ENCODE results near the gene MYO10.

MYO10 gene

DNA sequence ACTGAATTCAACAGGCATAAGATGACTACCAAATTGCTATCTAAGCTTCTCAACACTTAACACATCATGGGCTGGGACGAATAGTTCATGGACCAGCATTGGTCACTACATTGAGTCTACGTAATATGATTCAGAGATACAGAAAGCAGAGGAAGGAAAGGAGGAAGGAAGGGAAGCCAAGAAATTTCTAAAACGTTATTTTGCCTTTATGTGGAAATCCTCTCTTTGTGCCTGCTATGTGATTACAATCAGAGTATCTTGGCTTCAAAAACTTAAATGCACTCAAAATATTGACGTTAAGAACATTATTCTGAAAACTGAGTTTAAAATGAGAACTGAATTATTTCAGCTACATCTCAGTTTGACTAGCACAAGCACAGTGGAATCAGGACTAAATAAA lies 231.1 kb downstream of the MYO10 start:
- Histone ChIP-seq H3K4me1 (ENCODE audit: low read length) (no peaks in the 10 kb centered on the region), H3K27ac (ENCODE audit: low read length) (no peak overlapping the region)

DNA sequence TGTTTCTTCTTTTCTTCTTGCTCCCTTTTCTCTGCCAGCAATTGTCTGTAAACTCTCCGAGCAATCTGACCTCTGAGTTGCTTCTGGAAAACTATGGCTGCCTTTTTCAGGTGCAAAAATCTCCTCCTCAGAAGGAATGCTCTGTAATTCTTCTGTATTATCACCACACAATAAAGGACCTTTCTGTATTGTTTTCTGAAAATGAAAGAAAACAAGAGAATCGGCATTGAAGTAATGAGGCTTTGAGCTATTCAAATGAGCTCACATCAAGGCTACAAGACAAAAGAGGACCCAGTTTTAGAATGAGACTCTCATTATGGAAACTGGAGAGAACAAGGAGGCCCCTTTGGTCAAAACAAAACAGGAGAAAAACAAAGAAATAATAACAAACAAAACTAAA lies 233.1 kb downstream of the MYO10 start:
- TF ChIP-seq EZH2phosphoT487 (IDR thresholded peaks at IDR 0.05; ENCODE audit: low read depth), result no peak
- TF ChIP-seq, protein P1, sequence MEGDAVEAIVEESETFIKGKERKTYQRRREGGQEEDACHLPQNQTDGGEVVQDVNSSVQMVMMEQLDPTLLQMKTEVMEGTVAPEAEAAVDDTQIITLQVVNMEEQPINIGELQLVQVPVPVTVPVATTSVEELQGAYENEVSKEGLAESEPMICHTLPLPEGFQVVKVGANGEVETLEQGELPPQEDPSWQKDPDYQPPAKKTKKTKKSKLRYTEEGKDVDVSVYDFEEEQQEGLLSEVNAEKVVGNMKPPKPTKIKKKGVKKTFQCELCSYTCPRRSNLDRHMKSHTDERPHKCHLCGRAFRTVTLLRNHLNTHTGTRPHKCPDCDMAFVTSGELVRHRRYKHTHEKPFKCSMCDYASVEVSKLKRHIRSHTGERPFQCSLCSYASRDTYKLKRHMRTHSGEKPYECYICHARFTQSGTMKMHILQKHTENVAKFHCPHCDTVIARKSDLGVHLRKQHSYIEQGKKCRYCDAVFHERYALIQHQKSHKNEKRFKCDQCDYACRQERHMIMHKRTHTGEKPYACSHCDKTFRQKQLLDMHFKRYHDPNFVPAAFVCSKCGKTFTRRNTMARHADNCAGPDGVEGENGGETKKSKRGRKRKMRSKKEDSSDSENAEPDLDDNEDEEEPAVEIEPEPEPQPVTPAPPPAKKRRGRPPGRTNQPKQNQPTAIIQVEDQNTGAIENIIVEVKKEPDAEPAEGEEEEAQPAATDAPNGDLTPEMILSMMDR (IDR thresholded peaks at IDR 0.05; ENCODE audit: low read depth, low read length), result no peak
- Histone ChIP-seq H3K27me3 (ENCODE audit: low read depth, low read length) (no peaks in the 10 kb centered on the region), H3K4me1 (ENCODE audit: low read length) (no peaks in the 10 kb centered on the region), H3K9me3 (ENCODE audit: insufficient read depth, low read length) (no peaks in the 10 kb centered on the region), H3K36me3 (replicated peaks; ENCODE audit: low read depth, low read length) (no peaks in the 10 kb centered on the region), H4K20me1 (ENCODE audit: insufficient read depth, low read length) (no peaks in the 10 kb centered on the region), H3K79me2 (ENCODE audit: low read length) (no peaks in the 10 kb centered on the region), H3K4me3 (ENCODE audit: low read length) (no peak overlapping the region), H3K9ac (ENCODE audit: low read length) (no peak overlapping the region), H3K4me2 (ENCODE audit: low read length) (no peak overlapping the region), H2AFZ (ENCODE audit: low read depth, low read length) (no peak overlapping the region), H3K27ac (ENCODE audit: low read length) (no peak overlapping the region)

More for the DNA sequence above, 231.1 kb downstream of the MYO10 start:
- H4K20me1 ChIP-seq (ENCODE audit: insufficient read depth, low read length), result no peaks in the 10 kb centered on the region
- H3K79me2 ChIP-seq (ENCODE audit: low read length), result no peaks in the 10 kb centered on the region
- H3K4me2 ChIP-seq (ENCODE audit: low read length), result no peak overlapping the region
- no peak overlapping the region for H3K4me3 ChIP-seq (ENCODE audit: low read length)
- H3K9ac ChIP-seq (ENCODE audit: low read length), result no peak overlapping the region
- no peaks in the 10 kb centered on the region for H3K27me3 ChIP-seq (ENCODE audit: low read depth, low read length)
- no peak overlapping the region for H2AFZ ChIP-seq (ENCODE audit: low read depth, low read length)
- H3K9me3 ChIP-seq (ENCODE audit: insufficient read depth, low read length), result no peaks in the 10 kb centered on the region
- H3K36me3 ChIP-seq (replicated peaks; ENCODE audit: low read depth, low read length), result no peaks in the 10 kb centered on the region
- TF ChIP-seq, protein P1 (IDR thresholded peaks at IDR 0.05; ENCODE audit: low read depth, low read length), result no peak
- no peak for TF ChIP-seq EZH2phosphoT487 (IDR thresholded peaks at IDR 0.05; ENCODE audit: low read depth)

DNA sequence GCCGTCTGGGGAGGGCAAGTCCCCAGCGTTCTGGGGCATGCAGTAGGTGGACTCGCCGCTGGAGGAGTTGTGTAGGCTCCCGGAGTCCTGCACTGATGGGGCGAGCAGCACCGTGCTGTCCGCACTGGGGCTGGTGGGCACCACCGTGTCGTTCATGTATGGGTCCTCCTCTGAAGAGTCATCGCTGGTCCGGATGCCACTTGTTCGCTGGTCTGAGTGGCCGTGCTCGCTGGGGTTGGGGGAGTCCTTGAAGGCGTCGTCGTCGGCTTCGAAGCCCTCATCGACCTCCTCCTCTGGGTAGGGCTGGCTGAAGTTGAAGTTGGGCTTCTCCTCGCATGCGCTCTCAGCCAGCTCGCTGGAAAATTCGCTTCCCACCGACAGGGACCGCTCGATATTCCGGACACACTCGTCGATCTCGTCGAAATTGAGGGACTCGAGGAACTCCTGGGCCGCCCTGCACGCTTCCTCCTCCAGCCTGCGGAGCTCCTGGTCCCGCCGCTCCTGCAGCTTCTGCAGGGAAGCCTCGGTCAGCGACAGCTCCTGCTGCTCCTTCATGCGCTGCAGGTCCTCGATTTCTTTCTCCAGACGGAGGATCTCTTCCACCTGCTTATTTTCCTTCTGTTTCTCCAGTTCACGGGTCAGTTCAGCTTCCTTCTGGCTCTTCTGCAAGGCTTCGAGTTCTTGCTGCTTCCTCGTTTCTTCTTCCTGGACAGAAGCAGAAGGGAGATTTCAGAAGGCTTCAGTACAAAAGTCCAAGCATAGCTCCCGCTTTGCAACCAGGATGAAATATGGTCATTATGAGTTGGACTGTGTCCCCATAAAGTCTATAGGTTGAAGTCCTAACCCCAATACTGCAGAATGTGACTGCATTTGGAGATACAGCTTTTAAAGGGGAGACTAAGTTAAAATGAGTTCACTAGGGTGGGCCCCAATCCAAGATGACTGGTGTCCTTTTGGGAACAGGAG lies 234.7 kb downstream of the MYO10 start:
- no peak overlapping the region for H3K4me3 ChIP-seq (ENCODE audit: low read length)
- H4K20me1 ChIP-seq (ENCODE audit: insufficient read depth, low read length), result no peaks in the 10 kb centered on the region
- H2AFZ ChIP-seq (ENCODE audit: low read depth, low read length), result no peak overlapping the region
- no peak overlapping the region for H3K9ac ChIP-seq (ENCODE audit: low read length)
- no peaks in the 10 kb centered on the region for H3K36me3 ChIP-seq (replicated peaks; ENCODE audit: low read depth, low read length)
- H3K9me3 ChIP-seq (ENCODE audit: insufficient read depth, low read length), result no peaks in the 10 kb centered on the region
- H3K79me2 ChIP-seq (ENCODE audit: low read length), result no peaks in the 10 kb centered on the region
- no peak for TF ChIP-seq EZH2phosphoT487 (IDR thresholded peaks at IDR 0.05; ENCODE audit: low read depth)
- TF ChIP-seq, protein P1 (IDR thresholded peaks at IDR 0.05; ENCODE audit: low read depth, low read length), result no peak
- H3K4me2 ChIP-seq (ENCODE audit: low read length), result no peak overlapping the region
- H3K4me1 ChIP-seq (ENCODE audit: low read length), result no peaks in the 10 kb centered on the region
- no peaks in the 10 kb centered on the region for H3K27me3 ChIP-seq (ENCODE audit: low read depth, low read length)
- H3K27ac ChIP-seq (ENCODE audit: low read length), result no peak overlapping the region

DNA sequence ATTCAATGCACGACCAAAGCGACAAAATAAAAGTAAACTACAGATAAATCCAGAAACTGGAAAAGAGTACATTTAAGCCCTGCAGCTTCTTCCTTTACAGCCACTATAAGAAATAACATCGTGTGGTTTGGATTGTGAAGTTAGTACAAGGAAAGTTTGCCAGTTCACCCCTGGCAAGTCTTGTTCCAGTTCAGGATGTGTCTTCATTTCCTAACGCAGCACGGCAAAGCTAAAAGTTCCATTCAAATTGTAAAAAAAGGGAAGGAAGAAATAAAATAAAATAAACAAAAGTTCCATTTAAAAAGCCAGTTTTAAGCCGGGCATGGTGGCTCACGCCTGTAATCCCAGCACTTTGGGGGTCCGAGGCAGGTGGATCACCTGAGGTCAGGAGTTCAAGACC lies 236.0 kb downstream of the MYO10 start:
- no peak for TF ChIP-seq EZH2phosphoT487 (IDR thresholded peaks at IDR 0.05; ENCODE audit: low read depth)
- TF ChIP-seq, protein P1 (IDR thresholded peaks at IDR 0.05; ENCODE audit: low read depth, low read length), result no peak
- no peak overlapping the region for H2AFZ ChIP-seq (ENCODE audit: low read depth, low read length)
- no peak overlapping the region for H3K9ac ChIP-seq (ENCODE audit: low read length)
- H3K4me2 ChIP-seq (ENCODE audit: low read length), result no peak overlapping the region
- no peaks in the 10 kb centered on the region for H3K27me3 ChIP-seq (ENCODE audit: low read depth, low read length)
- no peaks in the 10 kb centered on the region for H4K20me1 ChIP-seq (ENCODE audit: insufficient read depth, low read length)
- no peaks in the 10 kb centered on the region for H3K79me2 ChIP-seq (ENCODE audit: low read length)
- no peak overlapping the region for H3K27ac ChIP-seq (ENCODE audit: low read length)
- no peaks in the 10 kb centered on the region for H3K9me3 ChIP-seq (ENCODE audit: insufficient read depth, low read length)
- H3K4me3 ChIP-seq (ENCODE audit: low read length), result no peak overlapping the region
- H3K36me3 ChIP-seq (replicated peaks; ENCODE audit: low read depth, low read length), result no peaks in the 10 kb centered on the region
- no peaks in the 10 kb centered on the region for H3K4me1 ChIP-seq (ENCODE audit: low read length)

Measured in OCI-LY3 (cell line).